Measurements from ENCODE around the gene FTO.
"Not testable (repeated sequence)": the region's sequence is repeated elsewhere in the genome, so short reads cannot be mapped to it uniquely, and the experiment has no call there.

FTO gene

GRCh38 chr16:53817812-53818550, 114.0 kb downstream of the FTO start:
- no peak for DNase-seq (ENCODE audit: extremely low read depth in 1 of 2, low read depth in 1 of 2)

- no peak for DNase-seq (ENCODE audit: extremely low read depth in 1 of 2, low read depth in 1 of 2)
Measured at GRCh38 chr16:53821487-53821886, 117.5 kb downstream of the FTO start.

- no peak for DNase-seq (ENCODE audit: extremely low read depth in 1 of 2, low read depth in 1 of 2)
Measured at GRCh38 chr16:53821957-53822625, 118.1 kb downstream of the FTO start.

GRCh38 chr16:53822936-53823529, 119.1 kb downstream of the FTO start:
- no peak for DNase-seq (ENCODE audit: extremely low read depth in 1 of 2, low read depth in 1 of 2)

GRCh38 chr16:53826658-53827057, 122.7 kb downstream of the FTO start:
- no peak for DNase-seq (ENCODE audit: extremely low read depth in 1 of 2, low read depth in 1 of 2)

- DNase-seq (ENCODE audit: extremely low read depth in 1 of 2, low read depth in 1 of 2) = no peak
Measured at GRCh38 chr16:53827741-53828140, 123.8 kb downstream of the FTO start.

- no peak for DNase-seq (ENCODE audit: extremely low read depth in 1 of 2, low read depth in 1 of 2)
Measured at GRCh38 chr16:53829186-53829747, 125.3 kb downstream of the FTO start.

GRCh38 chr16:53832896-53833544, 129.1 kb downstream of the FTO start:
- no peak for DNase-seq (ENCODE audit: extremely low read depth in 1 of 2, low read depth in 1 of 2)

- no peak for DNase-seq (ENCODE audit: extremely low read depth in 1 of 2, low read depth in 1 of 2)
Measured at GRCh38 chr16:53836142-53836541, 132.2 kb downstream of the FTO start.

GRCh38 chr16:53836680-53837079, 132.7 kb downstream of the FTO start:
- no peak for DNase-seq (ENCODE audit: extremely low read depth in 1 of 2, low read depth in 1 of 2)

- DNase-seq (ENCODE audit: extremely low read depth in 1 of 2, low read depth in 1 of 2) = no peak
Measured at GRCh38 chr16:53837426-53837825, 133.5 kb downstream of the FTO start.

- no peak for DNase-seq (ENCODE audit: extremely low read depth in 1 of 2, low read depth in 1 of 2)
Measured at GRCh38 chr16:53839150-53839549, 135.2 kb downstream of the FTO start.

- no peak for DNase-seq (ENCODE audit: extremely low read depth in 1 of 2, low read depth in 1 of 2)
Measured at GRCh38 chr16:53840456-53840855, 136.5 kb downstream of the FTO start.

- no peak for DNase-seq (ENCODE audit: extremely low read depth in 1 of 2, low read depth in 1 of 2)
Measured at GRCh38 chr16:53841884-53842283, 137.9 kb downstream of the FTO start.

- DNase-seq (ENCODE audit: extremely low read depth in 1 of 2, low read depth in 1 of 2) = no peak
Measured at GRCh38 chr16:53843084-53843483, 139.1 kb downstream of the FTO start.

GRCh38 chr16:53844804-53845203, 140.8 kb downstream of the FTO start:
- no peak for DNase-seq (ENCODE audit: extremely low read depth in 1 of 2, low read depth in 1 of 2)

- not testable (repeated sequence) for DNase-seq (ENCODE audit: extremely low read depth in 1 of 2, low read depth in 1 of 2)
Measured at GRCh38 chr16:53846549-53846948, 142.6 kb downstream of the FTO start.

- DNase-seq (ENCODE audit: extremely low read depth in 1 of 2, low read depth in 1 of 2) = no peak
Measured at GRCh38 chr16:53846971-53847370, 143.0 kb downstream of the FTO start.

GRCh38 chr16:53848277-53848942, 144.5 kb downstream of the FTO start:
- DNase-seq (ENCODE audit: extremely low read depth in 1 of 2, low read depth in 1 of 2) = no peak

GRCh38 chr16:53848950-53849349, 145.0 kb downstream of the FTO start:
- DNase-seq (ENCODE audit: extremely low read depth in 1 of 2, low read depth in 1 of 2) = no peak

- no peak for DNase-seq (ENCODE audit: extremely low read depth in 1 of 2, low read depth in 1 of 2)
Measured at GRCh38 chr16:53849585-53849984, 145.6 kb downstream of the FTO start.

Data from activated CD8-positive, alpha-beta memory T cell treated with anti-CD3 and anti-CD28 coated beads for 1 hour (primary cell).